HG02885 (cell line): ENCODE data around the gene IL17C.

Experiments used
- ATAC-seq: cut with Tn5 transposase; IDR thresholded peaks from one replicate; pipeline ENCODE4 v1.9.1; 2021; ENCODE audit warnings: mild to moderate bottlenecking; ENCODE audit not compliant: unreplicated experiment, poor library complexity

IL17C gene

GRCh38 chr16:88678224-88678979 lies 40.0 kb downstream of the IL17C start:
- no peak for ATAC-seq

GRCh38 chr16:88680554-88681083 lies 42.2 kb downstream of the IL17C start:
- ATAC-seq, result no peak

GRCh38 chr16:88681084-88681680 lies 42.8 kb downstream of the IL17C start:
- no peak for ATAC-seq

GRCh38 chr16:88681709-88682451 lies 43.5 kb downstream of the IL17C start:
- peak; percentile 73 for ATAC-seq

GRCh38 chr16:88684569-88685155 lies 46.3 kb downstream of the IL17C start:
- no peak for ATAC-seq

- no peak for ATAC-seq
These were observed 47.0 kb downstream of the IL17C start for GRCh38 chr16:88685156-88686061.

- ATAC-seq, result peak; percentile 12
These were observed 47.7 kb downstream of the IL17C start for GRCh38 chr16:88686062-88686438.

GRCh38 chr16:88686439-88687253 lies 48.3 kb downstream of the IL17C start, which contains the start of gene SNAI3:
SNAI3 (minus strand) TSS chr16:88686507; CDS start chr16:88686406, 101 bp downstream.
- peak; percentile 75 for ATAC-seq

GRCh38 chr16:88687254-88687576 lies 48.8 kb downstream of the IL17C start:
- no peak for ATAC-seq

GRCh38 chr16:88687676-88688012 lies 49.3 kb downstream of the IL17C start:
- ATAC-seq, result no peak

- ATAC-seq, result no peak
These were observed 49.8 kb downstream of the IL17C start for GRCh38 chr16:88688013-88688778.
